ENCODE results near the gene CDK14. TPM values are rescaled to one million over a fixed set of nuclear protein-coding genes. Genes with fewer than 3 reads are reported as not detected.

CDK14 gene
- total RNA-seq, 1 donor from 2014 or later, result 64.6 TPM

GRCh38 chr7:90958647-90959046, 362.5 kb downstream of the CDK14 start:
- Mint-ChIP-seq H3K9me3 (no peaks in the 10 kb centered on the region), H3K4me3 (no peak overlapping the region), H3K36me3 (peaks cover 15% of the 10 kb centered on the region), H3K4me1 (no peaks in the 10 kb centered on the region), H3K27ac (no peak overlapping the region), H3K27me3 (ENCODE audit: low read depth) (no peaks in the 10 kb centered on the region)
- no peak for TF ChIP-seq CTCF (IDR thresholded peaks at IDR 0.05; ENCODE audit: unreplicated experiment)
- no peak for DNase-seq (ENCODE audit: low spot score in 2 of 2, unreplicated experiment in 2 of 2)

- no peak for TF ChIP-seq CTCF (IDR thresholded peaks at IDR 0.05; ENCODE audit: unreplicated experiment)
- H3K9me3 Mint-ChIP-seq, result no peaks in the 10 kb centered on the region
- no peak for DNase-seq (ENCODE audit: low spot score in 2 of 2, unreplicated experiment in 2 of 2)
- H3K27ac Mint-ChIP-seq, result no peak overlapping the region
- peaks cover 13% of the 10 kb centered on the region for H3K36me3 Mint-ChIP-seq
- no peaks in the 10 kb centered on the region for H3K4me1 Mint-ChIP-seq
- H3K27me3 Mint-ChIP-seq (ENCODE audit: low read depth), result no peaks in the 10 kb centered on the region
- no peak overlapping the region for H3K4me3 Mint-ChIP-seq
These were observed 365.1 kb downstream of the CDK14 start for GRCh38 chr7:90961037-90961725.

- no peak for TF ChIP-seq CTCF (IDR thresholded peaks at IDR 0.05; ENCODE audit: unreplicated experiment)
- H3K4me3 Mint-ChIP-seq, result no peak overlapping the region
- no peaks in the 10 kb centered on the region for H3K4me1 Mint-ChIP-seq
- peaks cover 4% of the 10 kb centered on the region for H3K36me3 Mint-ChIP-seq
- H3K27me3 Mint-ChIP-seq (ENCODE audit: low read depth), result no peaks in the 10 kb centered on the region
- DNase-seq (ENCODE audit: low spot score in 2 of 2, unreplicated experiment in 2 of 2), result no peak
- H3K27ac Mint-ChIP-seq, result no peak overlapping the region
- no peaks in the 10 kb centered on the region for H3K9me3 Mint-ChIP-seq
These were observed 369.1 kb downstream of the CDK14 start for GRCh38 chr7:90965211-90965610.

GRCh38 chr7:90966346-90966745, 370.2 kb downstream of the CDK14 start:
- no peak overlapping the region for H3K4me3 Mint-ChIP-seq
- TF ChIP-seq CTCF (IDR thresholded peaks at IDR 0.05; ENCODE audit: unreplicated experiment), result no peak
- no peak for DNase-seq (ENCODE audit: low spot score in 2 of 2, unreplicated experiment in 2 of 2)
- H3K36me3 Mint-ChIP-seq, result peaks cover 4% of the 10 kb centered on the region
- H3K27me3 Mint-ChIP-seq (ENCODE audit: low read depth), result no peaks in the 10 kb centered on the region
- H3K9me3 Mint-ChIP-seq, result no peaks in the 10 kb centered on the region
- no peaks in the 10 kb centered on the region for H3K4me1 Mint-ChIP-seq
- no peak overlapping the region for H3K27ac Mint-ChIP-seq

- Mint-ChIP-seq H3K4me1 (no peaks in the 10 kb centered on the region), H3K27me3 (ENCODE audit: low read depth) (no peaks in the 10 kb centered on the region), H3K36me3 (peaks cover 12% of the 10 kb centered on the region), H3K4me3 (no peak overlapping the region), H3K9me3 (peaks cover 12% of the 10 kb centered on the region), H3K27ac (no peak overlapping the region)
- TF ChIP-seq CTCF (IDR thresholded peaks at IDR 0.05; ENCODE audit: unreplicated experiment), result no peak
- DNase-seq (ENCODE audit: low spot score in 2 of 2, unreplicated experiment in 2 of 2), result no peak
These were observed 372.8 kb downstream of the CDK14 start for GRCh38 chr7:90968871-90969270.
